HUES64 (cell line): ENCODE data around the gene ZCCHC14.

ENCODE experiments used
- H3K27ac ChIP-seq: 2 replicates; pipeline ENCODE4 v1.7.0; 2013; ENCODE audit warnings: low read depth, low read length, inconsistent platforms
- H3K27me3 ChIP-seq: 2 replicates; pipeline ENCODE4 v1.6.1; 2013; ENCODE audit warnings: mild to moderate bottlenecking, low read length; ENCODE audit not compliant: insufficient read depth
- H3K36me3 ChIP-seq: 2 replicates; pipeline ENCODE4 v1.6.1; 2013; ENCODE audit warnings: mild to moderate bottlenecking, low read length; ENCODE audit not compliant: insufficient read depth
- H3K4me1 ChIP-seq: 2 replicates; pipeline ENCODE4 v1.6.1; 2013; ENCODE audit warnings: mild to moderate bottlenecking, low read length, moderate library complexity; ENCODE audit not compliant: insufficient read depth
- H3K4me3 ChIP-seq: 2 replicates; pipeline ENCODE4 v1.5.1; 2013; ENCODE audit warnings: mild to moderate bottlenecking, low read length, moderate library complexity
- H3K9ac ChIP-seq: 2 replicates; pipeline ENCODE4 v1.6.1; 2013; ENCODE audit warnings: mild to moderate bottlenecking, low read depth, low read length
- H3K9me3 ChIP-seq: 2 replicates; pipeline ENCODE4 v1.6.1; 2013; ENCODE audit warnings: low read depth, low read length; ENCODE audit not compliant: insufficient read depth
- WGBS: fragments of 150-250, 120-280 bp; methylation state at CpG from one replicate; pipeline ENCODE4 v1.1.7; 2013; ENCODE audit warnings: missing lambda C conversion rate; 5-methylcytosine and 5-hydroxymethylcytosine counted together

Gene ZCCHC14

GRCh38 chr16:87471278-87472141 is 21.3 kb downstream of the ZCCHC14 start:
- H3K4me3 ChIP-seq, result no peak overlapping the region
- no peaks in the 10 kb centered on the region for H3K27me3 ChIP-seq
- H3K27ac ChIP-seq, result no peak overlapping the region
- no peak overlapping the region for H3K9ac ChIP-seq
- H3K36me3 ChIP-seq, result no peaks in the 10 kb centered on the region
- H3K9me3 ChIP-seq, result no peaks in the 10 kb centered on the region
- peaks cover 13% of the 10 kb centered on the region; the same call in 1 of the 2 replicates for H3K4me1 ChIP-seq
- WGBS, result 75% methylated on average over 13 of the region's 13 CpGs

DNA sequence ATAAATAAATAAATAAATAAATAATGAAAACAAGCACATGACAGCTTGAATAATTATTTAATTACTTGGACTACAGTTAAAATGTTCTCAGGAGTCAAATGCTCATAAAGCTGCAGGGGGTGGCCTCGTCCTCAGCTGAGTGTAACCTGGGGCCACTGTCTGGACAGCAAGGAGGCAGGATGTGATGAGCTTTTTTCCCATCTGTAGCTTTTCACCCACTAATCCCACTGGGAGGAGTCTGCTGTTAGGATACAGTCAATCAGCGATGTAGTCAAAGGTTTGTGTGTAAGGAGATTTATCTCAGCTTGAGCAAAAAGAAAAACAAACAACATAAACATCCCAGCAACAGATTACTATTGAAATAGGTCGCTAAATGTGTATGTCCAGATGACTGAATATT is 22.5 kb downstream of the ZCCHC14 start:
- Histone ChIP-seq H3K9ac (no peak overlapping the region), H3K4me1 (peaks cover 16% of the 10 kb centered on the region), H3K27ac (no peak overlapping the region), H3K4me3 (no peak overlapping the region), H3K36me3 (no peaks in the 10 kb centered on the region), H3K9me3 (no peaks in the 10 kb centered on the region), H3K27me3 (no peaks in the 10 kb centered on the region)
- 90% methylated on average over 2 of the region's 3 CpGs for WGBS

- Histone ChIP-seq H3K27me3 (no peaks in the 10 kb centered on the region), H3K36me3 (no peaks in the 10 kb centered on the region), H3K27ac (no peak overlapping the region), H3K4me1 (peaks cover 17% of the 10 kb centered on the region), H3K4me3 (no peak overlapping the region), H3K9me3 (no peaks in the 10 kb centered on the region), H3K9ac (no peak overlapping the region)
- WGBS, result 97% methylated on average over 11 of the region's 11 CpGs
Observed at GRCh38 chr16:87469169-87469568, 23.7 kb downstream of the ZCCHC14 start.

GRCh38 chr16:87468550-87468949 is 24.3 kb downstream of the ZCCHC14 start:
- H3K9ac ChIP-seq, result no peak overlapping the region
- H3K27me3 ChIP-seq, result no peaks in the 10 kb centered on the region
- peaks cover 17% of the 10 kb centered on the region for H3K4me1 ChIP-seq
- 94% methylated on average over 8 of the region's 8 CpGs for WGBS
- no peaks in the 10 kb centered on the region for H3K9me3 ChIP-seq
- no peaks in the 10 kb centered on the region for H3K36me3 ChIP-seq
- H3K27ac ChIP-seq, result no peak overlapping the region
- no peak overlapping the region for H3K4me3 ChIP-seq

DNA sequence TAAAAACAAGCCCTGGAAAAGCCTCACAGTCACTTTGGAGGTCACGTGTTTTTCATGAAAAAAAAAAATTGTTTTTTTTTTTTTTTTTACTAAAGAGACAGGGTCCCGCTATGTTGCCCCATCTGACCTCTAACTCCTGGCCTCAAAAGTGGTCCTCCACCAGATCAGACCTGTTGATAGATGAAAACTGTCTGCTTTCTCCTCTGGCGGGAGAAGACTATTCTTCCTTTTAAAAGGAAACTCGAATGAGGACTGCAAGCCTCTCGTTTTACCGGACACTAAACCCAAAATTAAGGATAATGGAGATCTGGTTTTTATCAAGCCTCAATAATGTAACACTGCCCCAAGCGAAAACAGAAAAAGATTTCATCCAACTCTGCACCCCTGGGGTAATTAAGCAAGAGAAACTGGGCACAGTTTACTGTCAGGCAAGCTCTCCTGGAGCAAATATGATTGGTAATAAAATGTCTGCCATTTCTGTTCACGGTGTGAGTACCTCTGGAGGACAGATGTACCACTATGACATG is 25.8 kb downstream of the ZCCHC14 start:
- H3K4me1 ChIP-seq, result peaks cover 15% of the 10 kb centered on the region
- no peaks in the 10 kb centered on the region for H3K36me3 ChIP-seq
- WGBS, result 89% methylated on average over 5 of the region's 8 CpGs
- no peak overlapping the region for H3K27ac ChIP-seq
- H3K27me3 ChIP-seq, result no peaks in the 10 kb centered on the region
- no peaks in the 10 kb centered on the region for H3K9me3 ChIP-seq
- H3K4me3 ChIP-seq, result no peak overlapping the region
- no peak overlapping the region for H3K9ac ChIP-seq

DNA sequence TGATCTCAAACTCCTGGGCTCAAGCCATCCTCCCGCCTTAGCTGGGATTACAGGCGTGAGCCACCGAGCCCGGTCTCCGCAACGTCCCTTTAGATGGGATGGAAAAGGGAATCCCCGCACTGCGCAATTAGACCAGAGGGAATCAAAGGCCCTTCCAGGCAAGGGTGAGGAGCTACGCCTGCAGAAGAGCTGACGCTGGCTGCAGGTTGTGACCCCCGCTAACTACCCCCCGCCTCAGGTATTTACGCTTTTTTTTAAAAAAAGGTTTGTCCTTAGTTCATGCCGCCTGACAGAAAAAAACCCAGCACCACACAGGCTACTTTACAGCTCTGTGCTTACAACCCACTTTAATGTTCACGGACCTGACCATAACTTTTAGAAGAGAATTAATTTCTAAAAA is 26.9 kb downstream of the ZCCHC14 start:
- 81% methylated on average over 15 of the region's 15 CpGs for WGBS
- H3K27ac ChIP-seq, result no peak overlapping the region
- no peak overlapping the region for H3K9ac ChIP-seq
- H3K27me3 ChIP-seq, result no peaks in the 10 kb centered on the region
- H3K4me1 ChIP-seq, result peaks cover 4% of the 10 kb centered on the region
- H3K36me3 ChIP-seq, result no peaks in the 10 kb centered on the region
- no peaks in the 10 kb centered on the region for H3K9me3 ChIP-seq
- H3K4me3 ChIP-seq, result no peak overlapping the region

DNA sequence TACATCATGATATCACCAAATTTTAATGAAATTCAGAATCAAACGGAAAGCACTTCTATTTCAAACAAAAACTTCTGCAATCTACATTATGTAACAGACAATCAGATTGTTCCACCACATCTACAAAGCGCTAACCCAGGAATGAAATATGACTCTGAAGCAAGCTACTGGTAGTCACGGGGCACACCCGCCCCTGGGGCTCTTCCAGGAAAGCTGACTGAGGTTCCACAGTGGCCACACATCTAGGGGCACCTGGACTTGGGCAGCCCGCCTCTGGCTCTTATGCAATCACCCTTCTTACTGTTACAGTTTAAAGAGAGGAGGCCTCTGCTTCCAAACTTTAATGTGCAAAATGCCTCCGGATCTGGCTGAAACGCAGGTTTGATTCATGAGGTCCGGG is 27.5 kb downstream of the ZCCHC14 start:
- Histone ChIP-seq H3K36me3 (no peaks in the 10 kb centered on the region), H3K9ac (no peak overlapping the region), H3K27me3 (no peaks in the 10 kb centered on the region), H3K4me3 (no peak overlapping the region), H3K27ac (no peak overlapping the region), H3K9me3 (no peaks in the 10 kb centered on the region), H3K4me1 (peaks cover 4% of the 10 kb centered on the region)
- 91% methylated on average over 8 of the region's 8 CpGs for WGBS

- WGBS, result 92% methylated on average over 13 of the region's 13 CpGs
- no peak overlapping the region; the same call in 1 of the 2 replicates for H3K9ac ChIP-seq
- H3K36me3 ChIP-seq, result peaks cover 3% of the 10 kb centered on the region
- H3K9me3 ChIP-seq, result no peaks in the 10 kb centered on the region
- H3K27me3 ChIP-seq, result no peaks in the 10 kb centered on the region
- no peak overlapping the region for H3K27ac ChIP-seq
- no peak overlapping the region for H3K4me3 ChIP-seq
- H3K4me1 ChIP-seq, result peaks cover 4% of the 10 kb centered on the region
Observed at GRCh38 chr16:87464691-87465300, 28.0 kb downstream of the ZCCHC14 start.

DNA sequence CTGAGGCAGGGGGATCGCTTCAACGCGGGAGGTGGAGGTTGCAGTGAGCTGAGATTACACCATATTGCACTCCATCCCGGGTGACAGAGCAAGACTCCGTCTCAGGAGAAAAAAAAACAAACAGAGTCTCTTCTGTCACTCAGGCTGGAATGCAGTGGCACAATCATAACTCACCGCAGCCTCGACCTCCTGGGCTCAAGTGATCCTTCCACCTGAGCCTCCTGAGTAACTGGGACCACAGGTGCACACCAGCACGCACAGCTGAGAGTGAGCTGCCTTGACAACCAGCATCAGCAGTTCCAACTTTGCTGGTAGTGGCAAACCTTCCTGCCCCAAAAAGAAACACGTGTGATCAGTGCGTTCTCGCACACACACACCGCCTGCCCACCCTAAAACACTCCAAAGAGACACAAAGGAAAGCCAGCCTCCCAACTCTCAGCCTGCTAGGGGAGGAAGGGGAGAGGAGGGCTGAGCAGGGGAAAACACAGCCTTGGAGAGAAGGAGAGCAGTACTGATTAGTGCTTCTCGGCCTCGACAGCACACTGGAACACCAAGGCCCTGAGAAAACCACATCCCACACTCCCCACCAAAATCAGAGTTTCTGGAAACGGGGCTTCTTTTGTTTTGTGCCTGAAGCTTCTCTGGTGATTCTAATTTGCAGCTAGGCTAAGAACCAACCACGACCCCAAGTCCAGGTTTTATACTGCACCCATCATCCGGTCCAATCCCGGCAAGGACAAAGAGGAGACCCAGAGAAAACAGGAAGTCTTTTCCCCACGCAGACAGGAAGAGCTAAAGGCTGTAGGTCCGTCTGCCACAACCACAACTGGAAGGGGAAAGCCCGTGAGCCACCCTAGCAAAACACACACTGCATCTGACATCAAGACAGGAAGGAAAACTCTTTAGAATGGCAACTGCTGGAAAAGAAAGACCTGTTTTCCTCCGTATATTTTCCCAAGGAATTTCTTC is 28.8 kb downstream of the ZCCHC14 start:
- no peaks in the 10 kb centered on the region for H3K9me3 ChIP-seq
- no peaks in the 10 kb centered on the region for H3K27me3 ChIP-seq
- no peak overlapping the region for H3K27ac ChIP-seq
- WGBS, result 91% methylated on average over 22 of the region's 22 CpGs
- H3K4me3 ChIP-seq, result no peak overlapping the region
- peaks cover 4% of the 10 kb centered on the region for H3K4me1 ChIP-seq
- no peak overlapping the region; the same call in 1 of the 2 replicates for H3K9ac ChIP-seq
- peaks cover 9% of the 10 kb centered on the region for H3K36me3 ChIP-seq

DNA sequence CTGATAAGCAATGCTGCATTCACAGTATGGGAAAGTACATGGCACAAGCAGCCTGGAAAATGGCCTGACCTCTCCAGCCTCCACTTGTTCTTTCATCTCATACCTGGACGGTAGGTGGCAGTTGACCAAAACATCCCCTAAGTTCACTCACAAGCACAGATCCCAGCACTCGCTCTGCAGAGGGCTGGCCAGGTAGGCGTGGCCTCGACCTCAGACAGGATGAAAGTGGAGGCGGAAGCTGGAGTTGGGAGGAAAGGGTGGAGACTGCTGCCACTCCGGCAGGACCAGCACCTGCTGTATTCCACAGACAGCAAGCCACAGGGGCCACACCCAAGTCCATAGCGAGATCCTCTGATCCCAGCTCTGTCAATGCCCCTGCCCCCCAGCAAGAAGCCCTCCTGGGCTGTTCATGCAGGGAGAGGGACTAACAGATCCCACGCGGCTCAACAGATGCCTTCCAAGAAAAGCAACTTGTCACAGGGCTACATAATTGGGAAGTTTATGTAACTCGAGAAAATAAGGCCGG is 31.3 kb downstream of the ZCCHC14 start:
- Histone ChIP-seq H3K9ac (no peak overlapping the region), H3K27ac (no peak overlapping the region)
- 19% methylated on average over 11 of the region's 11 CpGs for WGBS

More for the DNA sequence above, 31.3 kb downstream of the ZCCHC14 start:
- no peaks in the 10 kb centered on the region for H3K9me3 ChIP-seq
- H3K4me1 ChIP-seq, result peaks cover 10% of the 10 kb centered on the region
- H3K27me3 ChIP-seq, result no peaks in the 10 kb centered on the region
- H3K36me3 ChIP-seq, result peaks cover 32% of the 10 kb centered on the region
- H3K4me3 ChIP-seq, result peak overlapping the region; percentile 30
